Mammary epithelial cell (primary cell): ENCODE results near the gene MAP2K4.

Source experiments
- EZH2 ChIP-seq: IDR thresholded peaks from 2 replicates; pipeline ENCODE4 v1.6.1; 2012; ENCODE audit warnings: low read length, inconsistent platforms, borderline replicate concordance
- TF ChIP-seq, protein P1 (sequence below), 2 donors: IDR thresholded peaks in 1 of 2; conservative IDR thresholded peaks in 1 of 2; 2 replicates each; pipeline ENCODE4 v1.5.1; 2011 to 2012; ENCODE audit warnings: inconsistent platforms in 2 of 2, low read length in 2 of 2, mild to moderate bottlenecking in 2 of 2, control low read depth in 1 of 2, low read depth in 1 of 2; ENCODE audit not compliant: insufficient read depth in 1 of 2; ENCODE audit errors: extremely low read depth in 1 of 2

DNA sequence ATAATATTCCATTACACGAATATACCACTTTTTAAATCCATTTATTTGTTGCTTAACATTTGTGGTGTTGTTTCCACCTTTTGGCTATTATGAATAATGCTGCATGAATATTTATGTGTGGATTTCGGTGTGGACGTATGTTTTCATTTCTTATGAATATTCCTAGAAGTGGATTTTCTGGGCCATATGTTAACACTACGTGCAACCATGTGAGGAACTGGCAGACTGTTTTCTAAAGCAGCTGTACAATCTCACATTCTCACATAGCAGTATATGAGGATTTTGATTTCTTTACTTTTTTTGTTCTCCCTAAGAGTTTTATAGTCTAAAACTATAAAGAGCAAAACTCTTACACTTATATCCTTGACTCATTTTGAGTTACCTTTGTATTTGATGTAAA lies 143.4 kb downstream of the MAP2K4 start:
- TF ChIP-seq, protein P1, sequence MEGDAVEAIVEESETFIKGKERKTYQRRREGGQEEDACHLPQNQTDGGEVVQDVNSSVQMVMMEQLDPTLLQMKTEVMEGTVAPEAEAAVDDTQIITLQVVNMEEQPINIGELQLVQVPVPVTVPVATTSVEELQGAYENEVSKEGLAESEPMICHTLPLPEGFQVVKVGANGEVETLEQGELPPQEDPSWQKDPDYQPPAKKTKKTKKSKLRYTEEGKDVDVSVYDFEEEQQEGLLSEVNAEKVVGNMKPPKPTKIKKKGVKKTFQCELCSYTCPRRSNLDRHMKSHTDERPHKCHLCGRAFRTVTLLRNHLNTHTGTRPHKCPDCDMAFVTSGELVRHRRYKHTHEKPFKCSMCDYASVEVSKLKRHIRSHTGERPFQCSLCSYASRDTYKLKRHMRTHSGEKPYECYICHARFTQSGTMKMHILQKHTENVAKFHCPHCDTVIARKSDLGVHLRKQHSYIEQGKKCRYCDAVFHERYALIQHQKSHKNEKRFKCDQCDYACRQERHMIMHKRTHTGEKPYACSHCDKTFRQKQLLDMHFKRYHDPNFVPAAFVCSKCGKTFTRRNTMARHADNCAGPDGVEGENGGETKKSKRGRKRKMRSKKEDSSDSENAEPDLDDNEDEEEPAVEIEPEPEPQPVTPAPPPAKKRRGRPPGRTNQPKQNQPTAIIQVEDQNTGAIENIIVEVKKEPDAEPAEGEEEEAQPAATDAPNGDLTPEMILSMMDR (conservative IDR thresholded peaks at IDR 0.05 in 1 of 2, IDR thresholded peaks at IDR 0.05 in 1 of 2; ENCODE audit: extremely low read depth in 1 of 2, insufficient read depth in 1 of 2, low read depth in 1 of 2, low read length in 2 of 2): no peak
- no peak for TF ChIP-seq EZH2
